Stimulated activated CD8-positive, alpha-beta memory T cell treated with anti-CD3 and anti-CD28 coated beads, Interleukin-15, amount 100 ng/mL, for 4 hours (primary cell): Measurements from ENCODE around the gene LCE3C.
"Not testable (repeated sequence)": the region's sequence is repeated elsewhere in the genome, so short reads cannot be mapped to it uniquely, and the experiment has no call there.

Source experiments
- DNase-seq, 2 donors: peaks; one replicate each; pipeline ENCODE4 v3.0.0-alpha.2; 2020; ENCODE audit warnings: low read depth in 2 of 2

LCE3C gene, protein sequence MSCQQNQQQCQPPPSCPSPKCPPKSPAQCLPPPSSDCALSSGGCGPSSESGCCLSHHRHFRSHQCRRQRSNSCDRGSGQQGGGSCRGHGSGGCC

DNA sequence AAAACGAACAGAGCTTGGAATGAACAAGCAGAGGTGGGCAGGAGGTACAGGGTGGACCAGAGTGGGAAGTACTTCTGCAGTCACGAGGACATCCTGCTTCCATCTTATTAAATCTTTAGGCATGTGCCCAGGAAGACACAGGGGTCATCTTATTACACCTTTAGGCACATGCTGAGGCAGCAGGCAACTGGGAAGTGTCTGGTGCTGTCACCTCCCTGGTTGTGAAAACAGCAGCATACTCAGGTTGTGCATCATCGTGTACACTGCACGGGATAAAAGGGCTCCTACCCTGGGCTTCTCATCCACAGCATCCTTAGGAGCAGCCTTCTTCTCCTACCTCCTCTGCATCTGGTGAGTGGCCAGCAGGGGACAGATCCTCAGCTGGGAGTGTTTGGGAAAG lies at the start of gene LCE3C:
Gene LCE3C (plus strand): TSS at position 301 of the 400 bp plus-strand sequence. CDS start 498 bp downstream, outside the sequence.
- no peak for DNase-seq

DNA sequence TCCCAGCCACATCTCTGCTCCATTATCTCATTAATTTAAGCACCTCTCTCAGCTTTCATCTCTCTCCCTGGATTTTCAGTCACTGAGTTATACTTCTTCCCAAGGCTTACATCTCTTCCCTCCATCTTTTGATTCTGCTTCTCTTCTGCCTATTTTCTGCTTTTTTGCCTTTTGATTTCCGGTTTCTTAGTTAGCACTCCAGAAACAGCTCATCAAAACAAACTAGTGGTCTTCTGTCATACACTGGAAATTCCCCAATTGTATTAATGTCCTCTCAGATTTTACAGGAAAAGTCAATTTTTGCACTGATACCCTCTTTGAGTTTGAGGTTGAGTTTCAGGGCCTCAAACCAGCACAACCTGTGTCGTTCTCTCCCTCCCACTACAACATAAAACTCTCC lies 34.9 kb upstream of the LCE3C start:
- no peak for DNase-seq

DNA sequence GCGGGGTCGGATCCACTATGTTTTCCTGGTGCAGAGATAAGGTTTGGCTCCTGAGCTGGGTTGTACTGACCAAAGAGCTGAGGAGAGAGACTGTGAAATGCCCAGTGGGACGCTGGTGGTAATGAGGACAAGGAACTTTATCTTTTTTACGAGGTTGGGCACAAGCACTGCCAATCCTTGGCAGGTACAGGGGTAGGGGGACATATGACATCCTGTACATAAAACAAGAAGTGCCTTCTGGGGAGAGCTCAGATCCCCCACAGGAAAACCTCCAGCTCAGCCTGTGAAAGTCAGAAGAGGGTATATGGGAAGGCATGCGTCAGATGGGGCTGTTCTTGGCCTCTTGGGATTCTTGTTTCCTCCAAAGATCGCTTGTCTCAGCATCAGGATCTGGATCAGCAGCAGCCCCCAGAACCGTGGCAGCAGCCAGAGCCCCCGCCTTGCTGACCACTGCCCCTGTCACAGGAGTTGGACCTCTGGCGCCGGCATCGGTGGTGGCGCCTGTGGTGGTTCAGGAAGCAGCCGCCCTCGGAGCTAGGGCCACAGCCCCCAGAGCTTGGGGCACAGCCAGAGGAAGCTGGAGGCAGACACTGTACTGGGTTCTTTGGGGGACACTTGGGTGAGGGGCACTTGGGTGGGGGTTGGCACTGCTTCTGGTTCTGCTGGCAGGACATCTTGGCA lies 34.4 kb upstream of the LCE3C start:
- no peak for DNase-seq

DNA sequence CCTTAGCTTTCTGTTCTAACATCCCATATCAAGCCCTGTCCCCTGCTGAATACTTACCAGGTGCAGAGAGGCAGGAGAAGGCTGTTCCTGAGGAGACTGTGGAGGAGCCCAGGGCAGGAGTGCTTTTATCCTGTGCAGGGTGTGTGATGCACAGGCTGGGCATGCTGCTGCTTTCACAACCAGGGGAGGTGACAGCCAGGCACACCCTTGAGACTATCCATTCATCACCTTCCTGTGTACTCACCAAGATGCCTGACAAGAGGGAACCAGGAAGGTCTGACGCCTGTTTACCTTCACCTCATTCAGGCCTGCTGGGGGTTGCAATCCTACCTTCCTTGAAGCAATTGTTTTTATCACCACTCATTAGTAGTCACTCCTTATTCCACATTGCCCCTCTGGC lies 33.4 kb upstream of the LCE3C start, which contains the start of gene LCE3E:
Gene LCE3E (minus strand): TSS at position 100 of the 400 bp plus-strand sequence. CDS start 572 bp downstream, outside the sequence.
- DNase-seq: no peak

DNA sequence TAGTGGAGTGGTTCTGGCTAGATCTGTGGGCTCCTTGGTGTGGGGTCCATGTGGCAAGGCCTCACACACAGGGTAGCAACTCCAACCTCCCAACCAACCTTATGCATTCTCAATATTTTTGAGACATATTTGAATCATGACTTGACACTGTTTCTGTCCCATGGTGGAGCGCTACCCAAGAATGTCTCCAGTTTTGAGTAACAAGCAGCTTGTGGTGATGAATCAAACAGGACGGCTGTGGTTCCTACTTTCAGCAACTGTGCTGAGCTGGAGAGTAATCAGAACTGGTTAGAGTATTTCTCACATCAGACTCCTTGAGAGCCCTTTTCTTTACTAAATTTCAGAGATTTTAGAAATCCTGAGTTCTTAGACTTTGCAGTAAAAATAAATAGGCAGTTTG lies 22.9 kb upstream of the LCE3C start:
- no peak for DNase-seq

DNA sequence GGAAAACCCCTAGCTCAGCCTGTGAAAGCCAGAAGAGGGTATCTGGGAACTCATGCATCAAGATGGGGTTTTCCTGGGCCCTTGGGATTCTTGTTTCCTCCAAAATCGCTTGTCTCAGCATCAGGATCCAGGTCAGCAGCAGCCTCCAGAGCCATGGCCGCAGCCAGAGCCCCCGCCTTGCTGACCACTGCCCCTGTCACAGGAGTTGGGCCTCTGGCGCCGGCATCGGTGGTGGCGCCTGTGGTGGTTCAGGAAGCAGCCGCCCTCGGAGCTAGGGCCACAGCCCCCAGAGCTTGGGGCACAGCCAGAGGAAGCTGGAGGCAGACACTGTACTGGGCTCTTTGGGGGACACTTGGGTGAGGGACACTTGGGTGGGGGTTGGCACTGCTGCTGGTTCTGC lies 20.5 kb upstream of the LCE3C start:
- DNase-seq: not testable (repeated sequence)

DNA sequence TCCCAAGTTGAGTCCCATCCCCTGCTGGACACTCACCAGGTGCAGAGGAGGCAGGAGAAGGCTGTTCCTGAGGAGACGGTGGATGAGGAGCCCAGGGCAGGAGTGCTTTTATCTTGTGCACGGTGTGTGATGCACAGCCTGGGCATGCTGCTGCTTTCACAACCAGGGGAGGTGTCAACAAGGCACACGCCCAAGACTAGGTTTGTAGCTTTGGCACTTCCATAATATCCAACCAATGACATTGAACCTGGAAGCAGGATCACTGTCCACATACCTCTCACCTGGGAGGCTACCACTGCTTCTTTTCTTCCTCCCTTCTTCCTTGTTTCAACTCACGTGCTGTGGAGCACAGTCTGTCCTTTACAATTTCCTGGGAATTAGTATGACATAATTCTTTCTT lies 19.6 kb upstream of the LCE3C start, which contains the start of gene LCE3D:
Gene LCE3D (minus strand): TSS at position 84 of the 400 bp plus-strand sequence. CDS start 580 bp downstream, outside the sequence.
- DNase-seq: no peak

DNA sequence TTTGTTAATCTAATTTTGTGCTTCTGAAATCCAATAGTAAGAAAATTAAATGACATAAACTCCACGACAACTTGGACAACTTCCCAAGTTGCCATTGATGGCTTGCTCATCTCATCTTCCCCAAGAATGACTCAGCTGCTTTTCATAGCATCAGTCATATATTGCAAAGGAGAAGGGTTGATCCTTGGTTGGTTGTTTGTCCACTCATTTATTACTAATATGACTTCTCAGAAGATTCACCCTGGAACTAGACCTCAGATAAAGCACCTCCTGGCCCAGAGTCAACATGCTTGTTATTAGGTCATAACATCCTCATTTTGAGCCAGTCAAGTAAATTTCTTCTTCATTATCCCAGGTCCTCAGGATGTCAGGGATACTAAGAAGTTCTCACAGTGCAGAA lies 17.4 kb upstream of the LCE3C start:
- no peak for DNase-seq

DNA sequence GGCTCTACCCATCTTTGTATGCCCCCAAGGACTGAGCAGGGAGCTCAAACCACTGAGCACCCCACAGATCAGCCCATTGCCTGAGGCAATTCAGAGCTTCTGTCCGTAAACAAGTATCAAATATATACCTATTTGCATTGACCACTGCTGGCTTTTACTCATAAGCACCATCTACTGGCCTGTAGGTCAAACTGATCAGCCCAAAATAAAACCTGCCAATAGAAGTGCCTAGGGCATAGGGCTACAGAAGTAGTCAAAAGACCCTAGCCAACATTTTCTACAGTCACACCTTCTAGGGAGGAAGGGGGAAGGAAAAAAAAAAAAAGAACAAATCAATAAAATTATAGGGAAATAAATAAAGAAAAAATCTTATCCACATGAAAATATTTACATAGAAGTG lies 14.4 kb upstream of the LCE3C start:
- no peak for DNase-seq

DNA sequence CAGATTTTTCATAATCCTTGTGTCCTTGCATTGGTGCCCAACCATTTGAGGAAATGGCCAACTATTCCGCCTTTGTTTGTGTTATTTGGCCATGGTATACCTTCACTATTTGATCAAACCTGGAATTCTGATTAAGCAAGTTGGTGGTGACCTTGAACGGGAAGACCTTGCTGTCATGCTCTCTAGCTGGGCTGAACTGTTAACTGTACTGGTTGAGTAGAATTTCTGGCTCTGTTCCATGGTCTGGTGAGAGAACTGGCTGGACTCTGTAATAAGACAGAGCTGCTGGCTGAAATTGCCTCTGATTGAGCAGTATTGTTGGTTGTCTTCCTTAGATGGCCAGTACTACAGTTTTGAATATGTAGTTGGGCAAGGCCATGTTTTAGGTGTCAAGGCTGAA lies 3.0 kb upstream of the LCE3C start:
- no peak for DNase-seq

DNA sequence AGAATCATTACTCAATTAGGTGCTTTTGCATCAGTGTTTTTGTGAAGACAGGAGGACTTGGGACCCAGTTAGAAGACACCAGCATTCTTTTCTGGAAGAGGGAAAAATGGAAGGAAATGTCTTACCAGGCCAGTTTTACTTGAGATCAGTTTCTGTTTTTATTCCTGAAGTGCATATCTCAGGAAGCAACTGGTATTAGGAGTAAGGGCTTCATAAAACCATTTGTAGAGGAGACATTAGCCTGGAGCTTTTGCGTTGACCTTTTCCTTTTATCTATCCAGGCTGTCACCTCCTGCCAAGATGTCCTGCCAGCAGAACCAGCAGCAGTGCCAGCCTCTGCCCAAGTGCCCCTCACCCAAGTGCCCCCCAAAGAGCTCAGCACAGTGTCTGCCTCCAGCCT lies 13.5 kb downstream of the LCE3C start, which contains the start of gene LCE3B:
Gene LCE3B (plus strand): TSS at position 301 of the 400 bp plus-strand sequence. CDS start 0 bp downstream, at position 301.
- no peak for DNase-seq

DNA sequence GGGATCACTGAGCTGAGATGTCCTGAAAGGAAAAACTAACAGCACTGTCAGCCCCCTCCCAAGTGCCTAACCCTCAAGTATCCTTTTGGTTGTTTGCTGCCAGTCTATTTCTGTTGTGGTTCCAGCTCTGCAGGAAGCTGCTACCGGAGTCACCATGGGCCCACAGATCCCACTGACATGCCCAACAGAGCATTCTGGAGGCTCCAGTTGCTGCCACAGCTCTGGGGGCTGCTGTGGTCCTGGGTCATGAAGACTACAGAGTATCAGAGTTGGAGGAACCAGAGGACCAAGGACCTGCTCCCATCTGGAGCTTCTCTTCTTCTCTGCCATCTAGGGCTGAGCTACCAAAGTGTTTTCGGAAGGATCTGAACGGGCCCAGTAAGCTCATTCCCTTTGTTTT lies 22.0 kb downstream of the LCE3C start:
- DNase-seq: no peak

DNA sequence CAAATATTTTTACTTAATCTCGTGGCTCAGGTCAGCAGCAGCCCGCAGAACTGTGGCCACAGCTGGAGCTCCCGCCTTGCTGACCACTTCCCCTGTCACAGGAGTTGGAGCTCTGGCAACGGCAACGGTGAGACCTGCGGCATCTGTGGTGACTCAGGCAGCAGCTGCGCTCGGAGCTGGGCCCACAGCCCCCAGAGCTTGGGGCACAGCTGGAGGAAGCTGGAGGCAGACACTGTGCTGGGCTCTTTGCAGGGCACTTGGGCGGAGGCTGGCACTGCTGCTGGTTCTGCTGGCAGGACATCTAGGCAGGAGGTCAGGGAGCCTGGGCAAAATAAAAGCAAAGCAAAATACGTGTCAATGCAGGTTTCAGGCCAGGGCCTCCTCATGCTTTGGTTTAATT lies 22.8 kb downstream of the LCE3C start, which contains the start of gene LCE3A:
Gene LCE3A (minus strand): TSS at position 301 of the 400 bp plus-strand sequence. CDS start 0 bp downstream, at position 301.
- no peak for DNase-seq

DNA sequence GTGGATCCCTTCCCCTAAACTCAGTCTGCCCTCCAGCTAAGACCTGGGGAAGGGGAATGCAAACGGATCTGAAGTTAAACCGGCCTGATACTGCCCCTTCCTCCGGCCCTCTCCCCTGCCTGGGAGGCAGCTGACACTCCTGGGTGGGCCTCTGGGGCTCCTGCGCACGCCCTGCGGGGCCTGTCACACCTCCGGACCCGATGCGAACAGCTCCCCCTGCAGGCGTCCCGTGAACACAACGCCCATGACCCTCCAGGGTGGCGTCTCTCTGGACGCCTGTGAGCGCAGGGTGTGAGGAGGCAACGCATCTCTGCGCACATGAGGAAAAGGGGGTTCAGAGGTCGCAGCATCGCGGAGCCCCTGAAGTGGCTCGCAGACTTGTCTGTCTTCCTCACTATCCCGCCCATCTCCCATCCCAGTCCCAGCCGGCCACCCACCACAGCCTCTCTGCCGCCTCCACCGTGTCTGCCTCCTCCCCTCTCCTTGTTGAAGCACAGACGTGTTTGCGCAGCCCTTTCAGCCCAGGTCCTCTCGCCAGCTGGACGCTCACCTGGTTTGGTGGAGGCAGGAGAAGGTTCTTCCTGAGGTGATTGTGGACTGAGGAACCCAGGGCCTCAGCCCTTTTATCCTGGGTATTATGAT lies 23.3 kb downstream of the LCE3C start:
- DNase-seq: no peak

DNA sequence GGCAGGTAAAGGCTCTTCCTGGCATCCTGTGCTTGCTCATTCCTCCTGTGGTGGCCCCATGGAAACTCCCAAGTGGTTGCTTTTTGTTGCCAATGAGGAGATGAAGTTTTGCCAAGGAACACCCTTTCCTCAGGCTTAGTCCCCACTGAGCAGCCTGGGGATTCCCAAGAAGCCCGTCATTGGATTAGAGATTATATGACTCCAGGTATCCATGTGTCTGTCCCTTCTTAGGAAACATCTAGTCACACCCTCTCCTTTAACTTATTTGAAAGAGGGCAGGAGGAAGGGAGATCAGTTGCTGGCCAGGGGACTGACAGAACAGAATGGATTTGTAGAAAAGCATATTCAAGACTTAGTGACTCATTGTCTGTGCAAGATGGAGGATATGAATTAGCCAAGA lies 26.7 kb downstream of the LCE3C start:
- no peak for DNase-seq

DNA sequence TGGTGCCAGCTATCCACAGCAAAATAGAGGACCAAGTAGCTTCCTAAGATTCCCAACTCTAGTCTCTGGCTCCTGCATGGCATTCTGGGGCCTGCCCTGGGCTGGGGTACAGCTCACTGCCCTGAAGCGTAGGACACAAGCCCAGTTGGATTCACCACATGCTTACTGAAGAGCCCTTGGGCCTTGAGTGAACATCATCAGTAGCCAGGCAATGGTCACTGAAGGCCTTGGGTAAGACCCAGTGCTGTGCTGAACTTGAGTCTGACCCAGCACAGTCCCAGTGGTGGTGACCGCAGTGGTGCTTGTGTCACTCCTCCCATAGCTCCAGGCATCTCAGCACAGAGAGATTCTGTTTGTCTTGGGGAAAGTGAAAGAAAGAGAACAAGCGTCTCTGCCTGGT lies 30.6 kb downstream of the LCE3C start:
- no peak for DNase-seq

DNA sequence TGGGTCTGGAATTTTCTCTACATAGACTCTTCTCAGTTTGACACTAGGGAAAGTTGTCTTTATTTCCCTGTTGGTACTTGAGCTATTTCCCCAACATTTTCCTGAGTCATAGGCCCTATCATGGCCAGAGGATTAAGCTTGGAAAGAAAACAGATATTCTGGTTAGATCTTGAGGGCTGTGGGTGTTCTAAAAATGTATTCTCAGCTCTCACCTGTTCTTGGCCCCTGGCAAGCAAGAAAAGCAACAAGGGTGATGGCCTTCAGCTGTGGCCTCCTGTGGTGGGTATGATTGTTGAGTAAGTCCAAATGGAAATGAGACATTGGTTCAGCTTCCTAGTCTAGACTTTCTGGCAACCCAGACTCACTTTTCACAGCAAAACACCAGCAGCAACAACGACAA lies 40.3 kb downstream of the LCE3C start:
- no peak for DNase-seq

DNA sequence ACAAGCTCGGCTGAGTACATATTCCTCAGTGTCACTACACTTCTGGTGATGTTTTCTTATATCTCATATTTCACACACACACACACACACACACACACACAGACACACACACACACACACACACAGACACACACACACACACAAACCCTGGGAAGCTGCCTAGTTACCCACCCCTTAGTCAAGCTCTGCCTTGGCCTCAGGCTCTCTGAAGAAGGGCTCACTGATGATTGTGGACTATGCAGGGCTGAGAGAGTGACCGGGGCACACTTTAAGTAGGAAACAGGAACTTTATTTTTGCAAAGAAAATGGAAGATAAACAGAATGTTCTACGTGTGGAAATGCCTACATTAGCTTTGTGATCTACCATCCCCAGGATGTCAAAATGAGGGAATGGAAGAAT lies 43.9 kb downstream of the LCE3C start:
- DNase-seq: no peak

DNA sequence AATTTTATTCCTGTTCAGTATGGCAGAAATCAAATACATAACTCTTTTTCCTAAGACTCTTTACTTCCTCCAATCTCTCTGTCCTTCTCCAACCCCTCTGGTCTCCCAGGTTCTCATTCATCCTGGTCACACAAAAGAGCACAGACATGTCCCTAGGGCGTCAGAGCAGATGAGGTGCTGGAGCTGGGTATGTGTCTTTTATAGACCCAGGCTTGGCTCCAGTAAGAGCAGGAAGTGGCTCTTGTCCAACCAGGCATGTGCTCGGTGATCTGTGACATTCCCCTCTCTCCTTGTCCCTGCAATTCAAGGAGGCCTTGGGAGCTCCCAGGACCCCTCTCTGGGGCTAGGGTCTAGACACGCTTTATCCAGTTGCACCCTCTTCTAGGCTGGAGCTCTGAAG lies 45.1 kb downstream of the LCE3C start:
- no peak for DNase-seq

DNA sequence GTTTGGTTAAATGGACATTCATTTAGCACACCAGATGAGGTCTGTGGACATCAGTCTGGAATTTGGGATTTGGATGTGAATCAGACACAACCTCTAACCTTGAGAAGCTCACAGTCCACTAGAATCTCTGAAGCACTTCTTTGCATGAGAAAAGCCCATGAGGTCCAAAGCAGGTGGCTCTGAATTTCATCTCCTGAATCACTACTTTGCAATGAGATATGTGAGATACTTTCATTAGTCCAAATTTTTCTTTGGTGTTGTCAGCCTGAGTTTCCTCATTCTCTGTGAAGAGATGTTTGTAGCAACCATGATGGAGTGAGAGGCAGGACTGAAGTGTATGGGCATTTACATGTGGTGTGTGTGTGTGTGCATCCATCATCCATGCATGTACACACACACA lies 46.6 kb downstream of the LCE3C start:
- DNase-seq: no peak
